H1 (cell line): ENCODE measurements around the gene ZIC1. TPM values are rescaled to one million over a fixed set of nuclear protein-coding genes. Genes with fewer than 3 reads are reported as not detected.

Experiments used
- CTCF ChIA-PET: fragments of 300-600 bp; sonication (Branson Sonifier 250); formaldehyde crosslinking; loops from one replicate; lab custom pipeline; 2021; ENCODE audit not compliant: partially characterized antibody; lab: Charles Lee
- POLR2A ChIA-PET: fragments of 300-600 bp; sonication (Branson Sonifier 250); formaldehyde crosslinking; loops from one replicate; lab custom pipeline; 2021; ENCODE audit warnings: inconsistent platforms; ENCODE audit not compliant: partially characterized antibody; lab: Charles Lee
- DNase-seq, 2 experiments: peaks; one replicate each; pipeline versions ENCODE4 v3.0.0 to v3.0.0-alpha.2; 2010 to 2022; ENCODE audit warnings: low spot score in 2 of 2, low read depth in 1 of 2, mixed read lengths in 1 of 2
- FAIRE-seq: peaks from 2 replicates; lab custom pipeline; 2011; peaks lifted over from hg19 to GRCh38; lab: Jason Lieb, UNC
- H2AFZ ChIP-seq: 2 replicates; pipeline ENCODE4 v1.8.1; 2012; ENCODE audit warnings: low read length, inconsistent platforms
- H2AK5ac ChIP-seq: 2 replicates; pipeline ENCODE4 v1.6.1; 2013; ENCODE audit warnings: low read depth, low read length
- H2BK120ac ChIP-seq: replicated peaks from 2 replicates; pipeline ENCODE3; 2013; ENCODE audit warnings: low read depth, low read length, inconsistent platforms
- H2BK12ac ChIP-seq: 2 replicates; pipeline ENCODE4 v1.6.1; 2013; ENCODE audit warnings: low read depth, low read length
- H2BK15ac ChIP-seq: 2 replicates; pipeline ENCODE4 v1.6.1; 2013; ENCODE audit warnings: low read length
- H2BK20ac ChIP-seq: 2 replicates; pipeline ENCODE4 v1.6.1; 2013; ENCODE audit warnings: low read length
- H2BK5ac ChIP-seq: 2 replicates; pipeline ENCODE4 v1.6.1; 2013; ENCODE audit warnings: low read depth, low read length
- H3K14ac ChIP-seq: 2 replicates; pipeline ENCODE4 v1.6.1; 2013; ENCODE audit warnings: inconsistent platforms; ENCODE audit not compliant: insufficient read length
- H3K18ac ChIP-seq: 2 replicates; pipeline ENCODE4 v1.6.1; 2013; ENCODE audit warnings: low read length; ENCODE audit errors: extremely low read depth
- H3K23ac ChIP-seq: 2 replicates; pipeline ENCODE4 v1.6.1; 2013; ENCODE audit warnings: inconsistent platforms; ENCODE audit not compliant: insufficient read length
- H3K23me2 ChIP-seq: 2 replicates; pipeline ENCODE4 v1.6.1; 2013; ENCODE audit warnings: low read depth, low read length
- H3K27ac ChIP-seq: 2 replicates; pipeline ENCODE4 v1.6.1; 2011; ENCODE audit warnings: low read depth, low read length, inconsistent platforms
- H3K27me3 ChIP-seq, 4 experiments: replicated peaks in 1 of 4; 1 replicate in 1 of 4; 2 replicates in 3 of 4; pipeline versions ENCODE4 v1.6.1 to v1.8.1; 2011 to 2013; ENCODE audit warnings: low read length in 3 of 4, mild to moderate bottlenecking in 3 of 4, inconsistent platforms in 2 of 4, mixed read lengths in 2 of 4, moderate library complexity in 1 of 4; ENCODE audit not compliant: control insufficient read depth in 3 of 4, insufficient read depth in 3 of 4; ENCODE audit errors: extremely low read depth in 1 of 4
- H3K36me3 ChIP-seq, 4 experiments: 2 replicates each; pipeline versions ENCODE4 v1.6.1 to v1.8.1; 2011 to 2013; ENCODE audit warnings: mild to moderate bottlenecking in 4 of 4, low read length in 3 of 4, moderate library complexity in 2 of 4, control low read depth in 1 of 4, inconsistent platforms in 1 of 4; ENCODE audit not compliant: insufficient read depth in 4 of 4, control insufficient read depth in 2 of 4
- H3K4ac ChIP-seq: replicated peaks from 2 replicates; pipeline ENCODE3; 2013; ENCODE audit warnings: low read length, low read depth, mixed read lengths, inconsistent platforms; ENCODE audit not compliant: insufficient read length
- H3K4me1 ChIP-seq, 4 experiments: replicated peaks in 1 of 4; 1 replicate in 1 of 4; 2 replicates in 3 of 4; pipeline versions ENCODE4 v1.6.1 to v1.8.1; 2011 to 2013; ENCODE audit warnings: low read length in 3 of 4, inconsistent platforms in 2 of 4, mixed read lengths in 1 of 4; ENCODE audit not compliant: insufficient read depth in 4 of 4, control insufficient read depth in 3 of 4
- H3K4me2 ChIP-seq, 2 experiments: 2 replicates each; pipeline versions ENCODE4 v1.6.1 to v1.8.1; 2011 to 2013; ENCODE audit warnings: low read depth in 2 of 2, low read length in 2 of 2, control low read depth in 1 of 2, inconsistent platforms in 1 of 2, mild to moderate bottlenecking in 1 of 2; ENCODE audit not compliant: insufficient read depth in 1 of 2
- H3K4me3 ChIP-seq, 4 experiments: fragments of 200-600, 300-600 bp in 1 of 4; sonication (generic), shearing (Covaris generic), sonication (Bioruptor Twin) in 1 of 4; 2 replicates each; pipeline versions ENCODE4 v1.5.1 to v1.8.1; 2011 to 2016; ENCODE audit warnings: low read length in 4 of 4, low read depth in 3 of 4, control low read depth in 2 of 4, inconsistent platforms in 2 of 4, mild to moderate bottlenecking in 2 of 4, mixed read lengths in 1 of 4, moderate library complexity in 1 of 4; ENCODE audit not compliant: insufficient read depth in 2 of 4; ENCODE audit errors: extremely low read depth in 1 of 4
- H3K56ac ChIP-seq: replicated peaks from 2 replicates; pipeline ENCODE3; 2013; ENCODE audit warnings: low read depth, mild to moderate bottlenecking, mixed read lengths, low read length, inconsistent platforms; ENCODE audit not compliant: insufficient read length
- H3K79me1 ChIP-seq: 2 replicates; pipeline ENCODE4 v1.6.1; 2013; ENCODE audit warnings: low read depth, low read length, control low read depth
- H3K79me2 ChIP-seq, 2 experiments: 2 replicates each; pipeline versions ENCODE4 v1.6.1 to v1.8.1; 2012 to 2013; ENCODE audit warnings: low read length in 2 of 2, mild to moderate bottlenecking in 2 of 2, inconsistent platforms in 1 of 2; ENCODE audit not compliant: insufficient read depth in 2 of 2, control insufficient read depth in 1 of 2
- H3K9ac ChIP-seq, 4 experiments: replicated peaks in 1 of 4; 1 replicate in 1 of 4; 2 replicates in 3 of 4; pipeline versions ENCODE4 v1.6.1 to v1.8.1; 2011 to 2013; ENCODE audit warnings: low read depth in 3 of 4, low read length in 3 of 4, control low read depth in 2 of 4, mild to moderate bottlenecking in 2 of 4, moderate library complexity in 2 of 4, inconsistent platforms in 1 of 4; ENCODE audit errors: extremely low read depth in 1 of 4
- H3K9me3 ChIP-seq, 2 experiments: 2 replicates each; pipeline versions ENCODE4 v1.6.1 to v1.8.1; 2012 to 2013; ENCODE audit warnings: mild to moderate bottlenecking in 2 of 2, moderate library complexity in 2 of 2, control low read depth in 1 of 2, inconsistent platforms in 1 of 2, low read depth in 1 of 2, low read length in 1 of 2, mixed read lengths in 1 of 2; ENCODE audit not compliant: insufficient read depth in 2 of 2
- H4K20me1 ChIP-seq, 2 experiments: replicated peaks in 1 of 2; 2 replicates each; pipeline versions ENCODE3 to v1.8.1; 2011 to 2013; ENCODE audit warnings: inconsistent platforms in 2 of 2, low read length in 2 of 2, mild to moderate bottlenecking in 1 of 2; ENCODE audit not compliant: insufficient read depth in 2 of 2, control insufficient read depth in 1 of 2
- H4K5ac ChIP-seq: 2 replicates; pipeline ENCODE4 v1.6.1; 2013; ENCODE audit warnings: low read length, low read depth, mixed read lengths, inconsistent platforms; ENCODE audit not compliant: insufficient read length
- H4K8ac ChIP-seq: 2 replicates; pipeline ENCODE4 v1.8.0; 2013; ENCODE audit warnings: mild to moderate bottlenecking, moderate library complexity, low read length, inconsistent platforms; ENCODE audit not compliant: insufficient read depth; ENCODE audit errors: extremely low read depth
- H4K91ac ChIP-seq: replicated peaks from 2 replicates; pipeline ENCODE3; 2013; ENCODE audit warnings: low read length, mixed read lengths, inconsistent platforms; ENCODE audit not compliant: insufficient read length
- WGBS, 2 experiments: shearing (Covaris generic) in 1 of 2; methylation state at CpG; one replicate each; pipeline versions ENCODE4 v1.1.6 to v1.1.7; 2013 to 2015; ENCODE audit warnings: low lambda C conversion rate in 2 of 2, mixed read lengths in 2 of 2, inconsistent platforms in 1 of 2, low coverage in 1 of 2, missing lambda C conversion rate in 1 of 2; ENCODE audit not compliant: insufficient replicate concordance in 2 of 2, insufficient coverage in 1 of 2, insufficient read length in 1 of 2; ENCODE audit errors: extremely low coverage in 1 of 2, missing lambda C conversion rate in 1 of 2; 5-methylcytosine and 5-hydroxymethylcytosine counted together
- polyA plus RNA-seq, 7 experiments: library from polyadenylated mRNA; depleted of rRNA in 3 of 7; stranded (reverse) in 5 of 7; unstranded in 2 of 7; fragments of >200 nt in 5 of 7; fragments of 200-250 nt in 2 of 7; gene quantifications; 1 replicate in 5 of 7; 2 replicates in 1 of 7; 4 replicates in 1 of 7; pipeline versions ENCODE4 v1.2.1 to v1.2.3, GENCODE V29; 2011 to 2013; ENCODE audit warnings: missing spikeins in 2 of 7, mixed read lengths in 2 of 7
- total RNA-seq: library from RNA; stranded (reverse); fragmentation: NEBNext Ultra II Directional; extraction: Animal tissue kit (Norgen Biotek cat#: 25700); gene quantifications from 2 replicates; pipeline ENCODE4 v1.2.1, GENCODE V29; 2021

The ZIC1 gene
- total and polyA plus RNA-seq, 2 of the 8 experiments (the other 6 are each of a cell fraction or from before 2014, with no cell fraction given), result 0.80 to 2.2 TPM

GRCh38 chr3:147423798-147424580 lies 14.8 kb downstream of the ZIC1 start:
- CTCF ChIA-PET, result interaction anchor here (0.9 to 17.2 kb wide), 12 partner anchors 9 to 306 kb away, joined by 3 to 485 read pairs (median 4); partner anchors contain the start of gene ZIC4

More at GRCh38 chr3:147423798-147424580, 14.8 kb downstream of the ZIC1 start:
- Histone ChIP-seq H4K91ac (no peak overlapping the region), H4K20me1 (peaks cover 0 to 6% of the 10 kb centered on the region in 2 experiments), H3K23me2 (peaks cover 3% of the 10 kb centered on the region; the same call in 1 of the 2 replicates), H3K9ac (no peak overlapping the region), H3K36me3 (peaks cover 0 to 3% (median 0%) of the 10 kb centered on the region in 4 experiments; a peak in 1 of 8 replicates), H4K8ac (no peak overlapping the region; the same call in 1 of the 2 replicates), H3K4me3 (peak overlapping the region; percentile 2 to 57 (median 28); a peak in 6 of 8 replicates), H3K4ac (no peak overlapping the region), H4K5ac (no peak overlapping the region), H2BK15ac (no peak overlapping the region), H3K27ac (no peak overlapping the region), H2AFZ (peak overlapping the region; percentile 24; the same call in 1 of the 2 replicates), H3K14ac (no peak overlapping the region), H3K23ac (no peak overlapping the region), H2BK5ac (no peak overlapping the region), H3K79me2 (no peaks in the 10 kb centered on the region), H3K18ac (no peak overlapping the region), H3K27me3 (peaks cover 55 to 76% (median 64%) of the 10 kb centered on the region in 4 experiments; a peak in 6 of 7 replicates), H3K9me3 (no peaks in the 10 kb centered on the region), H3K4me1 (peaks cover 10 to 39% (median 15%) of the 10 kb centered on the region in 4 experiments), H3K4me2 (peak overlapping the region; percentile 68 to 76), H3K56ac (no peak overlapping the region), H2BK20ac (no peak overlapping the region), H3K79me1 (no peaks in the 10 kb centered on the region), H2BK120ac (no peak overlapping the region), H2BK12ac (no peak overlapping the region), H2AK5ac (no peak overlapping the region)
- WGBS, 2 experiments, result 2% methylated on average over 33 of the region's 33 CpGs; no CpG with 5 or more reads in 1 of the 2 experiments
- POLR2A ChIA-PET, result interaction anchor here (0.9 to 2.8 kb wide), 4 partner anchors 10 to 31 kb away, joined by 4 to 10 read pairs (median 6); no protein-coding TSS in a partner anchor
- DNase-seq, result peak in 1 of 2 experiments; percentile 68
- no peak for FAIRE-seq
